IPS-11a (cell line): ENCODE measurements around the gene DUSP7.

ENCODE experiments used
- H3K4me3 ChIP-seq: one replicate; pipeline ENCODE4 v1.5.1; 2013; ENCODE audit warnings: low read depth, low read length, control low read depth

DUSP7 gene

DNA sequence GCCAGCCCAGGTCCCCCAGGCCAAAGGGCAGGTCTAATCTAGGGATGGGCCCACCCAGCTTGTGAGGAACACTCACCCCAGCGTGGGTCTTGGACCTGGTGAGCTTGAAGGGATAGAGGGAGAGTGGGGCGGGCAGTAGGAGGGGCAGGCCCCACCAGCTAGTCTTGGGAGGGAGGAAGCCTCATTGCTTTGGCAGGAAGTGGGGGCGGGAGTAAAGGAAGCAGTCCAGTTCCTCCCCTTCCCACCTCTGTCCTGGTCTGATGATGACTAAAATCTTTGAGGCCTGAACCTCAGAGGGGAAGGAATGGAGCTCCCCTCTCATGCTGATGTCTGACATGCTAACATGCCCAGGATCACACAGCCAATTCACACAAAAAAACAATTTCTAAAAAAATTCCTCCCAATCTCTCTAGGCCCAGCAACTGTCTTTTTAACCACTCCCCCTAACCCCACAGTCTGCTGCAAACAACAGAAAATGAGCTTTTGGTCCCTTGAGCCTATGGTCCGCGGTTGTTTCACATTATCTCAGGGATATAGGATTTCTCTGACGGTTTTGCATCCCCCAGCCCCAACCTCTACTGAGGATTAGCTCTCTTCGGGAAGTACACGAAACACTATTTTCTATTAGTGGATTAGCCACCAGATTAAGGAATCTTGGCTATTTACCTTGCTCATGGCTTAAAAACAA is 30.7 kb upstream of the DUSP7 start:
- H3K4me3 ChIP-seq, result no peak overlapping the region

DNA sequence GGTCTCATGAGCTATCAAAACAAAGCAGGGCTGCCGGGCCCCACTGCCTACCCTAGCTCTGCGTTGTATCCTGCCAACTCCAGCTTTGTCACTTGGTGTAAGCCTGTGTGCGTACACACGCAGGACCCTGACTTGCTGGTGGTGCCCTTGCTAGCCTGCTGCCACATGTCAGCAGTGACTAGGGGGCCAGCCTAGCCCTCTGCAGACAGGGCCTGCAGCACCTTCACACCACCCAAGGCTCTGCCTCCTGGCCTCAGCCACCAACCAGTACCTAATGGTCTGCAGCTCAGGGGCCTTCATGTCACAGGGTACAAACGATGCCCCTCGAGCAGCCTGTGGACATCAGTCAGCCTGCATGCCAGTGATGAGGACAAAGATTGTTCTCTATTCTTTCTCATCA is 30.1 kb upstream of the DUSP7 start:
- H3K4me3 ChIP-seq, result no peak overlapping the region

DNA sequence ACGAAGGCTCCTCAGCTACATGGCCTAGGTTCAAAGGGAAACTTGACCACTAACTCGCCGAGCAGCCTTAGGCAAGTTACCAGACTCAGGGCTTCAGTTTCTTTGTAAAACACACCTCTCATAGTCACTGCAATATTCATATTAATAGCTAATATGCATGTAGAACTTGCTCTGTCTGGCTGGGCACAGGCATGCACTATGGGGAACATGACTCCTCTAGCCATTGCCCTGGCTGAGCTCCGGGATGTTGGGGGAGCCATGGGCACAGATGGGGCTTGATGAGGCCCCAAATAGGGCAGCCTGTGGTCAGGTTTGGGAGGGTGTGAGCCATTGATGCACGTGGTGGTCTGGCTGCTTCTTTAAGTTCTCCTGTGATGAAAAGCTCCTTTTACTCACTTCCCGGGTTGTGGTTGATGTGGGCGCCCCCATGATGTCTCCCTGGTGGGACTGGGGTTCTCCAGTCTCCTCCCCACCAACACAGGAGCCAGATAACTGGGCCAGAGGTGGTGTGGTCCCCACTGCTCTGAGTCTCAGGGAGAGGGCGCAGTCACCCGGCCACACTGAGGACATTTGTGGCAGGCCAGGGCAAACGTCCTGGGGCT is 29.4 kb upstream of the DUSP7 start:
- no peak overlapping the region for H3K4me3 ChIP-seq

DNA sequence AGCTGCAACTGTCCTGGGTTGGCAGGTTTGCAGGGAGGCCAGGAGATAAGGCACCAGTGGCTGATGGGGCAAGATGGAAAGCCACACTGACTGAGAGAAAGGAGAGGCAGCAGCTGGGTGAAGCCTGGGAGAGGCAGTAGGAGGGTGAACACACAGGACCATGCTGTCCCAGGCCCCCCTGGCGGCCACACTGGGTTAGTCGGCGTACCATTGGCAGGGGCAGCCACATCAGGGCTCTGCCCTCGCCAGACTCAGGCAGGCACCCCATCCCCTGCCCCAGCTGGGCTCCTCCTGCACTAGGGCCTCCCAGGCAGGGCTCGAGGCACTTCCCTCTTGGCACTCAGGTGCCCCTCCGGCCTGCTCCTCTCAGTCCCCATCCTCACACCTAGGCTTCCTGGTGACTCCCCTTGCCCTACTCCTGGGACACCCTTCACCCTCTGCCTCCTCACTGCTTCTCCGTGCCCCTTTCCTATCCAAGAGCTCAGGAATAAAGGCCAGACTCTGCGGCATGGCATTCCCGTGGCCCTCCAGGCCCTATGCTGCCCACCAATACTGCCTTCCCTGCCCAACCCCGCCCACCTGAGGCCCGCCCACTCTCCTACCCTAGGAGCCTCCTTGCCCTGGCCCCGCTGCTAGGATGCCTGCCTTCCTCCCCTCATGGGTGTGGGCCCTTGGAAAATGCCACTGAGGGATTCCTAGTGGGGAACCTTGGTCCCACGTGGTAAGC is 28.7 kb upstream of the DUSP7 start:
- no peak overlapping the region for H3K4me3 ChIP-seq

DNA sequence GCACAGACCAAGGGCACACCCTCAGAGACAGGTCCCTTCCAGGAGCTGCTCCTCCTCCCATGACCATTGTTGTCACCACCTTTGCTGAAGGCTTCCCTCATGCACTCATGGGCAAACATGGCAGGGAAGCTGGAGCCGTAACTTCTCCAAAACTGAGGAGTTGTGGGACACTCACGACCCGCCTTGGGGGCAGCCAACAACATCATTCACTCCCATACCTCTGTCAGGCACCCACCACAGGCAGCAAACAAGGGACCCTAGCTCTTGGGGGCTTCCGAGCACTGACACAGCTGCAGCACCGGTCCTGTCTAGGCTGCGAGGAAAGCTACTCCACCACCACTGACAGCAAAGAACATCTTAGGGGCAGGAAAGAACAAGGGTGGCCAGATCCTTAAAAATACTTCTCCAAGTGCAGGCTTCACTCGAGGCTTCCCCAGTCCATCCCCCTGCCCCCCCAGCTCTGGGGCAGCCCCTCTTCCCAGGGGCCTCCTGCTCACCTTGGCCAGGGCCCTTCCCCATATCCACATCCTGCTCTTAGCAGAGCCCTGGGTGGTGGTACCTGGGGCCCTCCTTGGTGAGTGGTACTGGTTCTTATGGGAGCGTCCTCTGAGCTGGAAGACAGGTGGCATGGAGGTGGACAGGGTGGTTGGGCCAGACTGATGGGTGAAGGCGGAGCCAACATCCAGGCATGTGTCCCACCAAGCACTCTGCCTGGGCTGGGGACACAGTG is 28.0 kb upstream of the DUSP7 start:
- H3K4me3 ChIP-seq, result no peak overlapping the region

DNA sequence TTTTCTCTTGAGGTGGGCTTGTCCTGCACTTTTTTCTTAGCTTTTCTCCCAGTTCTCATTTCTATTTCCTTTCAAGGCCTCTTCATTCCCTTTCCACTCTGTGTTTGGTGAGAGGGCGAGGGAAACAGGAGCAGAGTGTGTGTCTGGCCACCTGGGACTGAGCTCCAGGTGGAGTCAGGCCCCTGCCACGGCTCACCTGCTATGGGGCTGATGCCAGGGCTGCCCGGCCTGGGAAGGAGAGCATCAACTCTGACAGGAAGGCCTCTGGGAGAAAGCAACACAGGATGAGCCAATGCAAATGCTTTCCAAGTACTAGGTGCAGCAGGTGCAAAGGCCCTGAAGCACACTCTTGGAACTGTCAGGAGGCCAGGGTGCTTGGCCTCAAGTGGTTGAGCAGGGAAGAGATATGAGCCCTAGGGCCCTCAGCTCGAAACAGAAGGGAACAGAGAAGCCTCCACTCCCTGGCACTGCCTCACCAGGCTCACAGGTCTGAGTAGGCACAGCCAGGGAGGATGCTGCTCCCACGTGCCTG is 27.3 kb upstream of the DUSP7 start:
- H3K4me3 ChIP-seq, result no peak overlapping the region

DNA sequence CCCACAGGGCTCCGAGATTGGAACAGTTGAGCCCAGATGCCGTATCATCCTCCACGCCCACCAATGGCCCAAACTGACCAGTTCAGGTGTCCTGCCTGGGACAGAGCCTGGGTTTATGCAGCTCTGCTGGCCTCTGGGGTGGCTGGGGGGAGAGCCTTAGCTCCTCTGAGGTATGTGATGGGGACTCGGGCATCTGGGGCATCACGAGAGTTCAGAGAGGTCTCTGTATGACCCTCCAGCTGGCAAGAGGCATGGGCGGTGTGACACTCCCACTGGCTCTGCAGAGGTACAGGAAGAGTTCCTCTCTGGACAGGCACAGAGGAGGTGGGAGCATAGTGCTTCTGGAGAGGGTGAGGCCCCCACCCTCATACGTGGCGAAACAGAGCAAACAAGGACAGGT is 26.6 kb upstream of the DUSP7 start:
- H3K4me3 ChIP-seq, result no peak overlapping the region

DNA sequence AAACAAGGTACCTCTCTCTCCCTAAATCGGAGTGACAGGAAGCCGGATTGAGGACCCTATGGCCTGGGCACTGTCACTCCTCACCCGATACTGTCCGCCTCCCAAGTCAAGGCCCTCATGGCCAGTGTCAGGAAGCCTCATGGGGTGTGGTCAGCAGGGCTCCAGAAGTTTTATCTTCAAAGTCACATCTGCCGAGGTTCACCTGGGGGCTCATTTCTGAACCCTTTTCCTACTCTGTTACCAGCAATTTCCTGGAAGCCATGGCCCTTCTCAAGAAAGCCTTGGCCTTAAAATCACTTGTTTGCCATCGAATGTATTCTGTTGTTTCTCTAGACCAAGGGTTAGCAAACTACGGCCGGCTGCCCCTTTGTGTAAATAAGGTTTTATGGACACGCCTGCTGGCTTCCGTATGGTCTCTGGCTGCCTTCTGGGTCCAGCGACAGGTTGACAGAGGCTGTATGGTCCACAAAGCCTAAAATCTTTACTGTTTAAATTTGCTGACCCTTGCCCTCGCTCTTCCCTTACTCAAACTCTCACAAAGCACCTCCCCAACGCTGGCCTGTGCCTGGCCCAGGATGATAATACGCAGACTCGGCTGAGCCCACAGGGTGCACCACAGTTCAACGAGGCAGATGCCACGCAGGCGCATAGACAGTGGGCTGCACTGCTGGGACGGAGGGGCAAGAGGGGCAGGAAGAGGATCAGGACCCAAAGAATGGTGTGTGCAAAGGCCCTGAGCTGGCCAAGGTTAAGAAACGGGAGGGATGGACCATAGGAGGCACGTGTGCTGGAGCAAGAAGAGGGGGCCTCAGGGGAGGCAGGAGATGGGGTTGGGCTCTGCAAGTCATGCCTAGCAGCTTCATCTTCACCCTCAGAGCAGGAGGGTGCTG is 24.7 kb upstream of the DUSP7 start:
- H3K4me3 ChIP-seq, result no peak overlapping the region

DNA sequence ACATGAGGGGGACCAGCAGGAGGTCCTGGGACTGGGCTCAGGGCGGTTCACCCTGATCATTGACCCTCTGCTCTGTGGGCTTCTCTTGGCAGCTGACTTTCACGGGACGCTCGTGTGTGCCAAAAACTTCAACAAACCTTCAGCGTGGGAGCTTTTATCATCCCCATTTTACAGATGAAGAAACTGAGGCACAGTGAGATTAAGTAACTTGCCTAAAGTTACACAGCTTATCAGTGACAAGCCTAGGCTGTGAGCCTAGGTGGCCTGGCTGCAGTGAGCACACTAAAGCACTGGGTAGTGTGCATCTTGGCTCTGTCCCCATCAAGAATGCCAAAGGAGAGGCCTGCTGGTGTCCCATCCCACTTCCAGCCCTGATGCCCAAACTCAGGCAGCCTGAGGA is 23.6 kb upstream of the DUSP7 start:
- H3K4me3 ChIP-seq, result no peak overlapping the region

DNA sequence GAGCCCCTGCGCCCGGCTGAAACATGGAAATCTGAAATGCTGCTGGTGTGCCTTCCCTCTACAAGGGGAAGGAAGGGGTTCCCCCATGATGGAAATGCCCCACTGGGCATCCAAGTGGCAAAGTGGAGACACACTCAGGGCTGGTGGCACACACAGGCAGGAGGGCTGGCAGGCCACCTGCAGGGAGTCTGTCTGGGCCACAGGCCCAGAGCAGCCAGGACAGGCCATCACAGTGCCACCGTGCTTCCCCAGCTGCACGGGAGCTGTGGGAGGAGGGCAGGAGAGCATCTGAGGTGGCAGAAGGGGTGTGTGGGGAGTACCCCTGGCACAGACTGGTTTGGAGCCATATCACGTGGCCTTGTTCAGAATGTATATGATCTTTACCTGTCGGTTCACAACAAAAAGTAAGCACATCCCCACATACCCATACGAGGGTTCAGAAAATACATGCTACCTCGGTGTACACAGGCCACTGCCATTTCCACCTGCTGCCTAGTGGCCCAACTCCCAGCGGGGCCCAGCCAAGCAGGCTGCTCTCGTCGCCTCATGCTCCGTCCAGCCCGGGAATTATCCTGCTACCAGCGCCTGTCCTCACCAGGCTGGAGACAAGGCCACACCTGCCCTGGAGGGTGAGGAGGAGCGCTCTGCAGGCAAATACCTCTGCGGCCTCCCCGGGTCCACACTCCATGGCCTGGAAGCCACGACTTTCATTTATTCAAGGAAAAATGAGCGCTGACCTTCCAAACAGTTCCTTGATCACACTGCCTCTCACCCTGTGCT is 22.6 kb upstream of the DUSP7 start:
- no peak overlapping the region for H3K4me3 ChIP-seq

DNA sequence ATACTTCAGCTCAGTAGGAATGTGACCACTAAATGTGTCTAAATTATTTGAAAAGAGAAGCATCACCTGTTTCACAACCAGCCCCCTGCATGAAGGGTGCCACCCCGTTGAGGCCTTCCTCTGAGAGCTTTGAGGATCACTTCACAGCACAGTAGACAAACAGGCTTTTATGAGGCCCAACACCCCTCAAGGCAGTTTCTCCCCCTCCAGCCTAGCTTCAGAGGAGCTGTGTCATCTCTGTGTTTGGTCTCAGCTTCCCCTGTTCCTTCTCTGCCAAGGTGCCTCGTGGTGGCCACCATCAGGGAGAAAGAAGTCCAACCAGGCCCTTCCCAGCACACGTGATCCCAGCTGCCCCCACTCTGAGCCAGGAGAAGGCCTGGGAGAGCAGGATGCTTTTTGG is 21.6 kb upstream of the DUSP7 start:
- H3K4me3 ChIP-seq, result no peak overlapping the region

DNA sequence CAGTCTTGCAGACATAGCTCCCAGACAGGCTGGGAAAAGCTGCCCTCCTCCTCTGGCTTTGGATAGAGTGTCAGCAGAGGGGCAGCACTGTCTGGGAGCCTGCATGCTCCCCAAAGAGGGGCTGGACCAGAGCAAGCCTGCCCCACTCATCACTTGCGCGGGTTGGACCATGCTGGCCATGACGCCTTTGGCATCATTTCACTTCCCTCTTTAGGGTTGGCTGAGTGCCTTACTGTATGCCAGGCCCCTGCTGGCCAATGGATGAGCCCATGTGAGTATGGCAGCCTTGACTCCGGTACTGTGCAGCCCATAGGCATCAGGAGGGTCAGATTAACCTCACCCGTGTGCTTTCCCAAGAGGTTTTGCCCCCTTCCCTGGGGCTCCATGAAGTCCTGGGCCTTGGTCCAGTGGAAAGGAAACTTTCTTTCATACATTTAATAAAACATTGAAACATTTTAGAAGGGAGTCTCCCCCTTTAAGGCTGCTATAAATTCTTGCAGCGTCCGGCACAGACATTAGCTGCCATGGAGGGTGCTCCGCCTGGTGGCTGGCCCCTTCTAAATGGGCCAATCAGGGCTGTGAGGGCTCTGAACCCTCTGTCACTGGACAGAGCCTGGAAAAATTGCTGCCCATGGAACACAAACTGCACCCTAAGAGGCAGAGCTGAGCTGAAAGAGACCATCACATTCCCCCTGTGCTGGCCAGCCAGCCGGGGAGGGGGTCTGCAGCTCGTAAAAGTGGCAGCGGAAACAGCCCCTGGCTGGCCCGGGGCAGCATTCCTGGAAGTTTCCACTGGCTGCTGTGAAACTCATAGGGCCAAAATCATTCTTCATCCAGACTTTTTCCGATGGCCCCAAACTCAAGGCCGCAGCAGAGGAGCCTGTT is 20.8 kb upstream of the DUSP7 start:
- H3K4me3 ChIP-seq, result no peak overlapping the region

DNA sequence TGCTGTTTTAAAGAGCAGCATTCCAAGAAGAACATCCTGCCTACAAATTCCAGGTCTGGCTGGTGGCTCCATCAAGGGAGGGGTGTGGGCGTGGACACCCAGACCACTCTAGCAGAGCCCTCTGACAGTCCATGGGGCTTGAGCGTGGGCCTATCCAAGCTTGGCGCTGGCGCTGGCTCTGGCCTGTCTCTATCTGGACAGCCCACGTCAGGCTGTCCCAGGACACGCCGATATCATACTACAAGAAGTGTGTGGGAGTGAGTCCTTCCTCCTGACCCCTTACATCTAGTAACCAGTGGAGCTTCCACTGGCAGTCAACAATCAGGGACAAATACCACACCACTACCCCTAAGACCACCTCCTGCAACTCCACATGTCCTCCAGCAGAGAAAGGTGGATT is 17.1 kb upstream of the DUSP7 start:
- H3K4me3 ChIP-seq, result no peak overlapping the region

DNA sequence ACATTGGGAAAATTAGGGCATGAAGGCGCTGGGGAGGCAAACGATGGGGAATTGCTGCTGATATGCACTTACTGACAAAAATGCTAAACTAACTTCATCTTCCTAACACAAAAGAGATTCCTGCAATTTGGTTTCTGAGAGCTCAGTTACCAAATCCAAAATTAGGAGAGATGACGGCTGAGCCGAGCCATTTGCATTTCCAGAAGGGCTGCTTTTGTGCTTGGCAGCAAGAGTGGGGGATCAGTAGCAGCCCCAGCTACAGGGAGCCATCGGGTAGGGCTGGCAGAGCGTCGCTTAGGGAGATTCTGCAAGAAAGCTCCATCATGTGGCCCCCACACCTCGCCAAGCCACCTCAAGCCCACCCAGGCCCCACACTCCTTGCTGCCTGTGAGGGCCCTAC is 16.1 kb upstream of the DUSP7 start:
- no peak overlapping the region for H3K4me3 ChIP-seq

DNA sequence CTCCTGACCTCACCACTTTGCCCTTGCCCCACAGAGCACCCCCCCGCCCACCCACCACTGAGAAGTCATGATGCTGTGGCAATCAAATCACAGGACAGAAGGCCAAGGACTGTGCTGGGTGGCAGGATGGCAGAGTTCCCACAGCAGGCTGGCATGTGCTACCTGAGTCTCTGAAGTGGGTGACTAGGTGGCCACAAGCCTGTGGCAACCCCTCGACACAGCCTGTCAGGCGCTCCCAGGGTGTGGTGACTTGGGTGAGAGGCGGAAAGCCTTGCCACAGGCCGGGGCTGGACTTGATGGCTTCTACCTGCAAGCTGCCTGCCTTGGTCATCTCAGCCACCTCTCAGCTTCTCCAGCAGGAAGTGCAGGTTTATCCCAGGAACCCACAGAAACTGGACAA is 15.6 kb upstream of the DUSP7 start:
- H3K4me3 ChIP-seq, result no peak overlapping the region

DNA sequence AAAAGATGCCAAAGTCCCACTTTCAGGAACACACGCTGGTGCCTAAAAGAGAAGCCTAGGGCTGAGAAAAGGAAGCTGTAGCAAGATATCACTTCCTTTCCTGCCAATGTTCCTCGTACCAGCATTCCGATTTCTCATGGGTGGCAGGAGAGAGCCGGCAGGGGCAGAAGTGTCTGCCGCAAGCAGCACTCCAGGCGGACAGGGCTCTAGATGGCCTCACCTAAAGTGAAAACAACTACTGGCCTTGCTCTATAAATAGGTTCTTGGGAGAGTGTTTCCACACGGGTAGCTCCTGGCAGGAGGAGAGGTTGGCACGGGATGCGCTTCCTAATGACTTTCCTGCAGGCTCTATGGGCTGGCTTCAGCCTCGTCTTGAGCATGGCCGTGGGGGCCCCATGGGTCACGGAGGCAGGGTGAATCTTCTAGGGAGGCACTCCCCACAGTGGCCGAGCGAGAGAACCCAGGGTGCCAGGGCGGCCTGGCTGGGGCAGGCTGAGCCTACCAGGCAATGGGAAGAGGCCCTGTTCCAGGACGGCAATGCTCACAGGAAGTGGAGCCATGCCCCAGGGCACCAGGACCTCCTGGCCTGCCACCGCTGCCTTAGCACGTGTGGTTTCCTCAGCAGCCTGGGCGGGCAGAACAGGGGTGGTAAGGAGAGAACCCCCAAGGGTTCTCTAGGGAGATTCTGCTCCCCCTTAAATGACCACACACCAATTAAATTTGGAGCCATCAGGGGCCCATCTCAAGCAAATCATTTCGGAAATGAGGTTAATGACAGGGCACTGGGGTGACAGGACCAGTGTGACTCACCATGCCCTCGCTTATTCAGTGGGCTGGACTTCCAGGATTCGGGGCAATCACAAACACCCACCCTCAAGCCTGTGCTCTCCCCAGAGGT is 14.6 kb upstream of the DUSP7 start:
- H3K4me3 ChIP-seq, result no peak overlapping the region

DNA sequence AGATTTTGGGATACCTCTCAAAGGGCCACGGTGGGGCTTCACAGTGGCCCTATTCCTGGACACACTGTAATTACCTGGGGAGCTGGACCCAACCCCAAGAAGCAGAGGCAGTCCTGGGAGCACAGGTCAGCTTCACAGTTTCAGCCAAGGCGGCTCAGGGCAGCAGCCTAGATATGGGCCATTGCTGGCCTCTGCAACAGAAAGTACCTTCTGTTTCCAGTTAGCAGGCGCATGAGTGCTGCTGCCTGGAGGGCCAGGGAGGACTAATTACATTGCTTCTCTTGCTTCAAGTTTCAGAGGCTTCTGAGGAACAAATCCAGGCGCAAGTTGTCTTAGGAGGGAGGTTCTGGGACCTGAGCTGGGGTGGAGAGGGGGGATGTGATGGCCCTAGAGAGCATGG is 13.5 kb upstream of the DUSP7 start:
- H3K4me3 ChIP-seq, result no peak overlapping the region

DNA sequence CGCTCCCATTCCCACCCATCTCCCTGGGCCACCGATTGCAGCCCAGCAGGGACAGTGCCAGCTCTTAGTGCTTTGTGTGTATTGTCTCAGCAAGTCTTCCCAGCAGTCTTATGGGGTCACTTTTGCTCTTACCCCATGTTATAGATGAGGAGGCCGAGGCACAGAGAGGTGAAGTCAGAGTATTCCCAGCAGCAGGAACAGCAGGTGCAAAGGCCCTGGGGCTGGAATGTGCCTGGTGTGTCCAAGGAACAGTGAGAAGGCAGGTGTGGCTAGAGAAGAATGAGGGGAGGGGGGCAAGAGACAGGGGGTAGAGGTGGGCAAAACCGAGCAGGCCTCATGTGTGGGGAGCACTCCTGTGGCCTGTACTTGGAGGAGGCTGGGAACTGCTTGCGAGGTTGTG is 12.8 kb upstream of the DUSP7 start:
- H3K4me3 ChIP-seq, result no peak overlapping the region
